Measurements from ENCODE around the gene BAG1.

BAG1 gene

DNA sequence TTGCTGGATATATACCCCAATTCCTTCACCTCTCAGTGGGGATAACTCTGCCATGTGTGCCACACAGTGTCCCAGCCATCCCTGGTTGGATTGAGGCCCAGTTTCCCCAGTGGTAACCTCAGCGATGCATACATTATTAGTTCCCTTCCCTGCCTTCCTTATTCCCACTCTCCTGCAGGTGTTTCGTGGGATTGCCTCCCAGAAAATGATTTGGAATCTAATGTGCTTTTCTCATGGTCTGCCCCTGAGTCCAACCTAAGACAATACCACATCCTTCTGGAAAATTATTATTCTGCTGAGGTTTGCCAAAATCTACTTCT, 32.9 kb downstream of the BAG1 start:
- TF ChIP-seq, protein P1, sequence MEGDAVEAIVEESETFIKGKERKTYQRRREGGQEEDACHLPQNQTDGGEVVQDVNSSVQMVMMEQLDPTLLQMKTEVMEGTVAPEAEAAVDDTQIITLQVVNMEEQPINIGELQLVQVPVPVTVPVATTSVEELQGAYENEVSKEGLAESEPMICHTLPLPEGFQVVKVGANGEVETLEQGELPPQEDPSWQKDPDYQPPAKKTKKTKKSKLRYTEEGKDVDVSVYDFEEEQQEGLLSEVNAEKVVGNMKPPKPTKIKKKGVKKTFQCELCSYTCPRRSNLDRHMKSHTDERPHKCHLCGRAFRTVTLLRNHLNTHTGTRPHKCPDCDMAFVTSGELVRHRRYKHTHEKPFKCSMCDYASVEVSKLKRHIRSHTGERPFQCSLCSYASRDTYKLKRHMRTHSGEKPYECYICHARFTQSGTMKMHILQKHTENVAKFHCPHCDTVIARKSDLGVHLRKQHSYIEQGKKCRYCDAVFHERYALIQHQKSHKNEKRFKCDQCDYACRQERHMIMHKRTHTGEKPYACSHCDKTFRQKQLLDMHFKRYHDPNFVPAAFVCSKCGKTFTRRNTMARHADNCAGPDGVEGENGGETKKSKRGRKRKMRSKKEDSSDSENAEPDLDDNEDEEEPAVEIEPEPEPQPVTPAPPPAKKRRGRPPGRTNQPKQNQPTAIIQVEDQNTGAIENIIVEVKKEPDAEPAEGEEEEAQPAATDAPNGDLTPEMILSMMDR (conservative IDR thresholded peaks at IDR 0.05; ENCODE audit: control insufficient read depth, insufficient read depth, low read depth, low read length): no peak
- H3K4me3 ChIP-seq (ENCODE audit: control insufficient read depth, low read depth, low read length): no peak overlapping the region
- DNase-seq (ENCODE audit: low read depth): no peak

DNA sequence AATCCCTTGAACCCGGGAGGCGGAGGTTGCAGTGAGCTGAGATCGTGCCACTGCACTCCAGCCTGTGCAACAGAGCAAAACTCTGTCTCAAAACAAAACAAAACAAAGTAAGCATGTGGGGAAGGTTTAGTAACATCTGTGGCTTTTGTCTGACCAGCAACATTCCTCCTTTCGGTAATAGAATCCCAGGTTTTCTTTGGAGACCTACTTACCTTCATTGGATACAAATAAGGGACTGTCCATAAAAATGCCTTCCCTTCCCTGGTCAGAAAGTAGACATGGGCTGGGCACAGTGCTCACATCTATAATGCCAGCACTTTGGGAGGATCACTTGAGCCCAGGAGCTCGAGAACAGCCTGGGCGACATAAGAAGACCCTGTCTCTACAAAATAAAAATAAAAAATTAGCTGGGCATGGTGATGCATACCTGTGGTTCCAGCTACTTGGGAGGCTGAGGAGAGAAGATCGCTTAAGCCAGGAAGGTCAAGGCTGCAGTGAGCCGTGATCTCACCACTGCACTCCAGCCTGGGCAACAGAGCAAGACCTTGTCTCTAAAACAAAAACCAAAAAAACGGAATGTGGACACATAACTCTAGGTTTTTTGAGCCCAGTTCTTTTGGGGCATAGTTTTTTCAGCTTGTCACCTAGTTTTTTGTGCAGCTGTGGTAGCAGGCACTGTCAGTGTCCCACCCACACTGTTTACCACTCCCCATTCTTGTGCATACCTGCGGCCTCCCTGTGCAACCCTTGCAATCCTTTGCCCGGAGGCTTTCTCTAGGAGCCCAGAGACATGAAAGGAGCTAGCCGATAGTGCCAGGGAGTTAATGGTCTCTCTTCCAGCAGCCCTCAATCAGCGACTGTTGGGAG, 33.5 kb downstream of the BAG1 start:
- H3K4me3 ChIP-seq (ENCODE audit: control insufficient read depth, low read depth, low read length): no peak overlapping the region
- no peak for DNase-seq (ENCODE audit: low read depth)
- TF ChIP-seq, protein P1 (conservative IDR thresholded peaks at IDR 0.05; ENCODE audit: control insufficient read depth, insufficient read depth, low read depth, low read length): no peak

DNA sequence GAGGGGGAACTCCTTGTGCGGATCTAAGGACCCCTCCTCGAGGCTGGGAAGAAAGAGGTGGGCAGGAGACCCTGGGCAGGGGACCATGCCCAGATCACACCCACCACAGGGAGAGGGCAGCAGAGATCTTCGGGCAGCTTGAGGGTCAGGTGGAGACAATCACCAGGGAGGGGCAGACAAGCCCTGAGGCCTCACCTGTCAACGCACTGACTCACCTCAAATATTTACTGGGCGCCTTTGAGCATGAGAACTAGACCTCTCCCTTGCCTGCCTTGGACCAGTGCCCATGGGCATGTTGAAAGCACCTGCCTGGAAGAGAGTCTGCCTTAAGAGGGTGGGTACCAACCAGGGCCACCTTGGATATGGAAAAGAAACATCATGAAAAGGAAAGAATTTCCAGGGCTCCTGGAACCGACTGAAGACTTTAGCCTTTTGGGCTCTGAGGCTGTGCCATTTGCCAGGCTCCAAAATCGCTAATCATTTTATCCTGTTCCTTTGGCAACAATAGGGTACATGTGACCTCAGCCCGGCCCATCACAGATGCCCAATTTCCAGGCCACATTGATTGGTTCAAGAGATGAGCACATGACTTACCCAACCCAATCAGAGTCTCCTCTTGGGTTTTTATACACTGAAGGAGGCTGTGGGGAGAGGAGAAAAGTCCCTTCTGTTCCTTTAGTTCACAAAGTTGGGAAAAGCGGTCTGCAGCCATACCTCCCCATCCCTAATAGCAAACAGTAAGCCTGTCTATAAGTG, 35.0 kb downstream of the BAG1 start:
- no peak overlapping the region for H3K4me3 ChIP-seq (ENCODE audit: control insufficient read depth, low read depth, low read length)
- DNase-seq (ENCODE audit: low read depth): no peak
- TF ChIP-seq, protein P1 (conservative IDR thresholded peaks at IDR 0.05; ENCODE audit: control insufficient read depth, insufficient read depth, low read depth, low read length): peak; percentile 5

DNA sequence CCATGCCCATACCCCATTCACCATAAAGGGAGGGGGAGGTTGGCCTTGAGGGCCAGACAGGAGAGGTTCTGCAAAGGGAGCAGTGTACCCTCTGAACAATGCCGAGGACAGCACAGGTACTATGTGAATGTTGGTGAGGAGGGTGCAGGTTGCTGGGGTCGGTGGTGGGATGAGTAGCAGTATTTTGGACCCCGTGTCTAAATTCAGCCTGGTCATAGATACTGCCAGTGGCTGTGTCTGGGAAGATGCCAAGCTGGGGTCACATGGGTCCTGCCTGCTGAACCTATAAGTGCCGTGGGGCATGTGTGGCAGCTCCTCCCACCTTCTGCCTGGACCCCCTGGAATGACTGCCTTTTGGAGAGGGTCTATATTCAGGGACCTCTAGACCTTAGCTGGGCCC, 35.9 kb downstream of the BAG1 start:
- DNase-seq (ENCODE audit: low read depth): no peak
- H3K4me3 ChIP-seq (ENCODE audit: control insufficient read depth, low read depth, low read length): no peak overlapping the region
- TF ChIP-seq, protein P1 (conservative IDR thresholded peaks at IDR 0.05; ENCODE audit: control insufficient read depth, insufficient read depth, low read depth, low read length): no peak

DNA sequence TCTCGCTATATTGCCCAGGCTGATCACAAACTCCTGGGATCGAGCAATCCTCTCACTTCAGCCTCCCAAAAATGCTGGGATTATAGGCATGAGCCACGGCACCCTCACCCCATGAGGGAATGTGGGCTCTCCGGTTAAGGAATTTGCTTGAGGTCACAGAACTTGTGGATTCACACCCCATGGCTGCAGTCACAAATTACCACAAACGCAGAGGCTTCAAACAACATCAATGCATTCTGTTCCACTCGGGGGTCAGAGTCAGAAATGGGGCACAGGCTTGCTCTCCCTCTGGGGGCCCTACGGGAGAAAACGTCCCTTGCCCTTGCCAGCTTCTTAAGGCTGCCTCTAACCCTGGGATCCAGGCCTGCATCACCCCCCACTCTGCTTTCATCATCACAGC, 36.8 kb downstream of the BAG1 start:
- TF ChIP-seq, protein P1 (conservative IDR thresholded peaks at IDR 0.05; ENCODE audit: control insufficient read depth, insufficient read depth, low read depth, low read length): no peak
- DNase-seq (ENCODE audit: low read depth): no peak
- no peak overlapping the region for H3K4me3 ChIP-seq (ENCODE audit: control insufficient read depth, low read depth, low read length)

DNA sequence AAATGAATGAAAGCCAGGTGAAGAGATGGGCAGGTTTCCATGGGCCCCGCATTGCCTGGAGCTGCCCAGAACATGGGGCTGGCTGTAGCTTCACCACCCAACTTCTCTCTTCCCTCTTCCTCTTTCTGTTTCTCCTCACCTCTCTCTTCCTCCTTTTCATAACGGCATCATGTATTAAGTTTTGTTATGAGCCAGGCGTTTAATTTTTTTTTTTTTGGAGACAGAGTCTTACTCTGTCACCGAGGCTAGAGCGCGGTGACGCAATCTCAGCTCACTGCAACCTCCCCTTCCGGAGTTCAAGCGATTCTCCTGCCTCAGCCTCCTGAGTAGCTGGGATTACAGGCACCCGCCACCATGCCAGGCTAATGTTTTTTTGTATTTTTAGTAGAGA, 37.5 kb downstream of the BAG1 start:
- no peak for DNase-seq (ENCODE audit: low read depth)
- TF ChIP-seq, protein P1 (conservative IDR thresholded peaks at IDR 0.05; ENCODE audit: control insufficient read depth, insufficient read depth, low read depth, low read length): no peak

More for the DNA sequence above, 37.5 kb downstream of the BAG1 start:
- no peak overlapping the region for H3K4me3 ChIP-seq (ENCODE audit: control insufficient read depth, low read depth, low read length)
